HL-60 (cell line): ENCODE data around the gene FAM169A.

Experiments used
- CTCF ChIP-seq: IDR thresholded peaks from one replicate; pipeline ENCODE4 v1.5.1; 2011; ENCODE audit warnings: low read length, control low read depth, inconsistent platforms; ENCODE audit not compliant: insufficient read depth
- POLR2AphosphoS5 ChIP-seq: IDR thresholded peaks from 2 replicates; pipeline ENCODE4 v1.6.1; 2012; ENCODE audit warnings: low read depth
- REST ChIP-seq: IDR thresholded peaks from 2 replicates; pipeline ENCODE4 v1.6.1; 2012; ENCODE audit warnings: low read depth; ENCODE audit not compliant: insufficient replicate concordance
- SPI1 ChIP-seq: IDR thresholded peaks from 2 replicates; pipeline ENCODE4 v1.6.1; 2012; ENCODE audit warnings: low read depth, mild to moderate bottlenecking, borderline replicate concordance

GRCh38 chr5:74848553-74849025, 17.6 kb downstream of the FAM169A start:
- TF ChIP-seq CTCF (no peak), POLR2AphosphoS5 (no peak), REST (no peak), SPI1 (no peak)
